ENCODE measurements around the gene SYCP2.

Gene SYCP2

DNA sequence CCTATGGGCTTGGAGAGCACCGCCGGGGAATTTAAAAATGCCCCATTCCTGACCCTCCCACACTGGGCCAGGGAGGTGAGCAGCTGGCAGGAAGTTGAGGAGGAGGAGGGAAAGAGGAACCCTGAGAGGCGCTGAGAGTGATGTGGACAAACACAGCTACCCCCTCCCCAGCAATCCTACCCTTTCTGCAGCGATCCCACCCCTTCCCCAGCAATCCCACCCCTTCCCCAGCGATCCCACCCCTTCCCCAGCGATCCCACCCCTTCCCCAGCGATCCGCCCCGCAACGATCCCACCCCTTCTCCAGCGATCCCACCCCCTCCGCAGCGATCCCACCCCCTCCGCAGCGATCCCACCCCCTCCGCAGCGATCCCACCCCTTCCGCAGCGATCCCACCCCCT, 111.6 kb downstream of the SYCP2 start:
- no peaks in the 10 kb centered on the region for H3K27me3 Mint-ChIP-seq
- H3K27ac Mint-ChIP-seq: no peak overlapping the region
- H3K36me3 Mint-ChIP-seq: no peaks in the 10 kb centered on the region
- DNase-seq: no peak
- CTCF ChIA-PET: no interaction called here
- H3K4me1 Mint-ChIP-seq: no peaks in the 10 kb centered on the region
- H3K9me3 Mint-ChIP-seq: no peaks in the 10 kb centered on the region
- H3K4me3 Mint-ChIP-seq: no peak overlapping the region

GRCh38 chr20:59821201-59821600, 112.2 kb downstream of the SYCP2 start:
- no peaks in the 10 kb centered on the region for H3K27me3 Mint-ChIP-seq
- no peak for DNase-seq
- CTCF ChIA-PET: no interaction called here
- H3K36me3 Mint-ChIP-seq: no peaks in the 10 kb centered on the region
- no peak overlapping the region for H3K27ac Mint-ChIP-seq
- H3K4me1 Mint-ChIP-seq: no peaks in the 10 kb centered on the region
- H3K9me3 Mint-ChIP-seq: no peaks in the 10 kb centered on the region
- no peak overlapping the region for H3K4me3 Mint-ChIP-seq

- CTCF ChIA-PET: no interaction called here
- H3K9me3 Mint-ChIP-seq: no peaks in the 10 kb centered on the region
Measured at GRCh38 chr20:59820204-59821041, 113.0 kb downstream of the SYCP2 start.

GRCh38 chr20:59819496-59820203, 113.8 kb downstream of the SYCP2 start:
- H3K27me3 Mint-ChIP-seq: no peaks in the 10 kb centered on the region
- no peak overlapping the region for H3K4me3 Mint-ChIP-seq
- no peaks in the 10 kb centered on the region for H3K4me1 Mint-ChIP-seq
- H3K9me3 Mint-ChIP-seq: no peaks in the 10 kb centered on the region
- no peak for DNase-seq
- CTCF ChIA-PET: no interaction called here
- no peaks in the 10 kb centered on the region for H3K36me3 Mint-ChIP-seq
- H3K27ac Mint-ChIP-seq: no peak overlapping the region

More at GRCh38 chr20:59820204-59821041, 113.0 kb downstream of the SYCP2 start:
- Mint-ChIP-seq H3K4me1 (no peaks in the 10 kb centered on the region), H3K4me3 (no peak overlapping the region), H3K36me3 (no peaks in the 10 kb centered on the region), H3K27ac (no peak overlapping the region), H3K27me3 (no peaks in the 10 kb centered on the region)
- no peak for DNase-seq

- H3K9me3 Mint-ChIP-seq: no peaks in the 10 kb centered on the region
- no peaks in the 10 kb centered on the region for H3K36me3 Mint-ChIP-seq
Measured at GRCh38 chr20:59818911-59819310, 114.5 kb downstream of the SYCP2 start.

DNA sequence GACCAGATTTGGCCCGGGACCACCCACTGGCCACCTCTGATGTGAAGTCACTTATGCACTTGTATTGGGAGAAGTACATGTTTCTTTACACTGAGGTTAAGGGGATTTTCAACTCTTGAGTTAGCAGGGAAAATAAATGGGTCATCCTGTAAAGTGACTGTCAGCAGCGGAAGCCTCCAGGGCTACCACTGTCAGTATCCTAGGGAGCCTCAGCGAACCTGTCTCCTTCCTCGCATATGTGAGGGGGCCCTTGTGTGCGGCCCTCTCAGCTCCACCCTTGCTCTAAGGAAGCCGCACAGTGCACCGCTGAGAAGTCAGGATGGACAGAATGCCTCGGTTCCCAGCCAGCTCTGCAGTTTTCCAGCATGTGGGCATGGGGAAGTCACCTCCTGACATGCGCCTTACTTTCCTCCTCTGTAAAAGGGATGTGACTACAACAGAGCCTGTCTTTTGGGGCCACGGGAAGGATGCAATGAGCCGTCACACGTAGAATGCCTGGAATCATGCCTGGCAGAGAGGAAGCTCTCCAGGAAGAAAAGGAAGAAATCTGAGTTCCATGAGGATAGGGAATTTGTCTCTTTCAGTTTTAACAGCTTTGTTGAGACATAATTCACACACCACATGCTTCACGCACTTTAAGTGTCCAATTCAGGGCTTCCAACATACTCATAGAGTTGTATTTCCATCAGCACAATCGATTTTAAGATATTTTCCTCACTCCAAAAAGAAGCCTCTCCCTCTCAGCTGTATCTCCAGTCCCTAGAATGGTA, 115.4 kb downstream of the SYCP2 start:
- no peak for DNase-seq
- no peaks in the 10 kb centered on the region for H3K36me3 Mint-ChIP-seq
- CTCF ChIA-PET: interaction anchor here (1.5 kb wide), 1 partner anchor 34 kb away, joined by 4 read pairs; no protein-coding TSS in a partner anchor

More at GRCh38 chr20:59818911-59819310, 114.5 kb downstream of the SYCP2 start:
- Mint-ChIP-seq H3K4me3 (no peak overlapping the region), H3K27me3 (no peaks in the 10 kb centered on the region), H3K4me1 (no peaks in the 10 kb centered on the region), H3K27ac (no peak overlapping the region)
- no peak for DNase-seq
- CTCF ChIA-PET: interaction anchor here (1.5 kb wide), 1 partner anchor 35 kb away, joined by 4 read pairs; no protein-coding TSS in a partner anchor

GRCh38 chr20:59817406-59817805, 116.0 kb downstream of the SYCP2 start:
- no peaks in the 10 kb centered on the region for H3K9me3 Mint-ChIP-seq
- H3K36me3 Mint-ChIP-seq: no peaks in the 10 kb centered on the region
- no peak overlapping the region for H3K4me3 Mint-ChIP-seq
- H3K27ac Mint-ChIP-seq: no peak overlapping the region
- no peaks in the 10 kb centered on the region for H3K4me1 Mint-ChIP-seq
- DNase-seq: no peak
- CTCF ChIA-PET: interaction anchor here (1.5 kb wide), 1 partner anchor 34 kb away, joined by 4 read pairs; no protein-coding TSS in a partner anchor
- no peaks in the 10 kb centered on the region for H3K27me3 Mint-ChIP-seq

More for the DNA sequence above, 115.4 kb downstream of the SYCP2 start:
- H3K27me3 Mint-ChIP-seq: no peaks in the 10 kb centered on the region
- no peak overlapping the region for H3K4me3 Mint-ChIP-seq
- no peak overlapping the region for H3K27ac Mint-ChIP-seq
- no peaks in the 10 kb centered on the region for H3K4me1 Mint-ChIP-seq
- H3K9me3 Mint-ChIP-seq: no peaks in the 10 kb centered on the region

DNA sequence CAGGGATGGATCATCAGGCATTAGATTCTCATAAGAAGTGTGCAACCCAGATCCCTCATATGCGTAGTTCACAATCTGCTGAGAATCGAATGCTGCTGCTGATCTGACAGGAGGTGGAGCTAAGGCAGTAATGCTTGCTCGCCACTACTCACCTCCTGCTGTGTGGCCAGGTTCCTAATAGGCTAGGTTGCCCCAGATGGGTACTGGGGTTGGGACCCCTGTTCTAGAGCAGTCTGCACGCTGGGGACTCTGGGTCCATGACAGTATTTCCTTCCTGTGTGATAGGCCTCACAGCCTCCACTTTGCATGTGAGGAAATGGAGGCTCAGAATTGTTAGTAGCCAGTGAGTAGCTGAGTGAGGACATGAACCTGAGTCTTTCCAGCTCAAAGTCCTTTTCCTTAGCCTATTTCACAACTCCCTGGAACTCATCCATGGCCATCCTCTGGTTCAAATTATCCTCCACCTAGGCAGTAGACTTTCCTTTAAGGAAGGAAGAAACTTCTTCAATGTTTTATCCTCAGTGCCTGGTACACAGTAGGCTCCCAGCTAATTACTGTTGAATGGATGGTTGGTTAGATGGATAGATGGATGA, 117.2 kb downstream of the SYCP2 start:
- no peak for DNase-seq
- Mint-ChIP-seq H3K27me3 (no peaks in the 10 kb centered on the region), H3K36me3 (no peaks in the 10 kb centered on the region), H3K4me3 (no peak overlapping the region), H3K9me3 (no peaks in the 10 kb centered on the region), H3K4me1 (no peaks in the 10 kb centered on the region), H3K27ac (no peak overlapping the region)
- CTCF ChIA-PET: no interaction called here

DNA sequence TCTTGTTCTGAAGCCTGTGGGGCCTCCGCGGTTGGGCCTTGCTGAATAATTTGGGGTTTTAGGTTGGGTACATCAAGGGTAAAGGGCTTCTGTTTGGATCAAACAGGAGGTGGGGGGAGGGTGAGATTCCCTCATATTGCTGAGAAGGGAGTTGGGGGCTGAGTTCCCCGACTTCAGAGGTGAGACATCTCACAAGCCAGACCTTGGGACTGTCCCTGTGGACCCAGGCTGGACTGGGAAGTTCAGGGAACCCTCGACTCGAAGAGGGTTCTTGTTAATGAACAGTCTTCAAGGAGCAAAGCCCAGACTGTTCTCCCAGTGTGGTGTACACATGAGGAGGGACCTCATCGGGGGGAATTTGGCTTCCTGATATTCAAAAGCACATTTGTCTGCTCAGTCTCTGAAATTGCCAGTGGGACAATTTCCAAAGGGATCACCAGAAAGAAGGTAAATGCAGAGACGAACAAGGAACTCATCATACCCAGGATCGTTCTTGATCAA, 118.5 kb downstream of the SYCP2 start:
- Mint-ChIP-seq H3K36me3 (no peaks in the 10 kb centered on the region), H3K27ac (no peak overlapping the region), H3K27me3 (no peaks in the 10 kb centered on the region), H3K9me3 (no peaks in the 10 kb centered on the region), H3K4me1 (no peaks in the 10 kb centered on the region), H3K4me3 (no peak overlapping the region)
- no peak for DNase-seq
- CTCF ChIA-PET: no interaction called here

DNA sequence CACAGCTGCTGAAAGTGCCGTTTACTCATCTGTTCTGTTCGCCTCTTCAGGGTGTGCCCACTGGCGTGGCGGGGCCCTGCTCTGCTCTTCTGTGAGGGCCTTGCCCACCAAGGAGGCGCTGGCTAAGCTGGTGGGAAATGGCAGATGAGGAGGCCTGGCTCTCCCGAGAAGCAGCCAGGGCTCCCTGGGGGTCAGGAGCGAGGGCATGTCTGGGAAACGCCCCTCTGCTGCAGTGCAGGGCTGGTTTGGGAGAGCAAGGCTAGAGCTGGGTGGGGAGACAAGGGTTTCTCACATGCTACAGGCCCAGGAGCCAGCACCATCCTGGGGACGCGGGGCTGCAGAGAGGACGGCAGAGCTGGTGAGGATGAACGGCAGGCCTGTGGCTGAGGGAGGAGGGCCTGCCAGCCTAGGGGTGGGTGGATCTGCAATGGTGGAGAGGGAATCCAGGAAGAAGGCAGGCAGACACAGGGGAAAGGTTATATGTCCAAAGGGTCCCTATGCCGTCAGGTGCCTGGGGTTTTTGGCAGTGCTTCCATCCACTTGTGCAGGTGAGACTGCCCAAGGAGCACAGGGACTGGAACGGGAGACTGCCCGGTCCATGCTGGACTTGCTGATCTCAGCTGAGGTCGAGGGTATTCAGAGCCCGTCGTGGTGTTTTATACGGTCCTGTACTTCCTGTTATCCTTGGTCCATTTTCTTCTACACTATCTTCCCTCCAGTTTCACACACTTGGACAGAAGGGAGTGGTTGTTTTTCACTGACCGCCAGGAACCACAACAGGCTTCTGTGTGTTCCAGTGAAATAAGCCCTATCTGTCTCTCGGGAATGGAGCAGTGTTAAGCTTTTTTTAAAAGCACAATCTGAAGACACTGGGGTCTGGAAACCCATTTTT, 119.2 kb downstream of the SYCP2 start:
- no peak for DNase-seq
- Mint-ChIP-seq H3K4me3 (no peak overlapping the region), H3K4me1 (no peaks in the 10 kb centered on the region), H3K36me3 (no peaks in the 10 kb centered on the region), H3K9me3 (no peaks in the 10 kb centered on the region), H3K27ac (no peak overlapping the region), H3K27me3 (no peaks in the 10 kb centered on the region)
- CTCF ChIA-PET: no interaction called here

Data from activated naive CD4-positive, alpha-beta T cell treated with anti-CD3 and anti-CD28 coated beads, Interleukin-2, amount 10 ng/mL, durations not matched to agents 7 days and 5 days (primary cell).